AG10803 (cell line): ENCODE data around the gene FIGN.

Experiments
- DNase-seq: peaks from one replicate; pipeline ENCODE4 v3.0.0; 2010; ENCODE audit warnings: low read depth
- H3K4me3 ChIP-seq: 2 replicates; pipeline ENCODE4 v1.5.1; 2011; ENCODE audit warnings: mild to moderate bottlenecking, low read length, control low read depth
- CTCF ChIP-seq: conservative IDR thresholded peaks from 2 replicates; pipeline ENCODE4 v1.5.1; 2011; ENCODE audit warnings: mild to moderate bottlenecking, low read length, control low read depth, inconsistent platforms

FIGN gene

GRCh38 chr2:163735685-163736432 lies at the start of gene FIGN:
Gene FIGN, minus strand, starts transcription at chr2:163736008. Its CDS starts 1,081 bp downstream, at chr2:163734927.
- DNase-seq: peak; percentile 92
- peak within 1 kb of the TSS; percentile 81 for H3K4me3 ChIP-seq
- no peak for TF ChIP-seq CTCF

GRCh38 chr2:163785162-163785561 lies 49.4 kb upstream of the FIGN start:
- no peak for TF ChIP-seq CTCF
- H3K4me3 ChIP-seq: no peak overlapping the region
- no peak for DNase-seq

- DNase-seq: no peak
- no peak for TF ChIP-seq CTCF
- no peak overlapping the region for H3K4me3 ChIP-seq
These were observed 44.3 kb upstream of the FIGN start for GRCh38 chr2:163779970-163780597.

GRCh38 chr2:163778045-163778781 lies 42.4 kb upstream of the FIGN start:
- no peak overlapping the region for H3K4me3 ChIP-seq
- TF ChIP-seq CTCF: no peak
- DNase-seq: peak; percentile 92

GRCh38 chr2:163775304-163775703 lies 39.5 kb upstream of the FIGN start:
- no peak for TF ChIP-seq CTCF
- H3K4me3 ChIP-seq: no peak overlapping the region
- peak; percentile 9 for DNase-seq

- no peak overlapping the region for H3K4me3 ChIP-seq
- no peak for TF ChIP-seq CTCF
- DNase-seq: peak; percentile 88
These were observed 39.1 kb upstream of the FIGN start for GRCh38 chr2:163774862-163775261.
